ENCODE results near the gene AK5. TPM values are rescaled to one million over a fixed set of nuclear protein-coding genes. Genes with fewer than 3 reads are reported as not detected.

The AK5 gene
- total and polyA plus RNA-seq, 2 of the 13 experiments (the other 11 are each of a cell fraction or from before 2014, with no cell fraction given), result not detected

DNA sequence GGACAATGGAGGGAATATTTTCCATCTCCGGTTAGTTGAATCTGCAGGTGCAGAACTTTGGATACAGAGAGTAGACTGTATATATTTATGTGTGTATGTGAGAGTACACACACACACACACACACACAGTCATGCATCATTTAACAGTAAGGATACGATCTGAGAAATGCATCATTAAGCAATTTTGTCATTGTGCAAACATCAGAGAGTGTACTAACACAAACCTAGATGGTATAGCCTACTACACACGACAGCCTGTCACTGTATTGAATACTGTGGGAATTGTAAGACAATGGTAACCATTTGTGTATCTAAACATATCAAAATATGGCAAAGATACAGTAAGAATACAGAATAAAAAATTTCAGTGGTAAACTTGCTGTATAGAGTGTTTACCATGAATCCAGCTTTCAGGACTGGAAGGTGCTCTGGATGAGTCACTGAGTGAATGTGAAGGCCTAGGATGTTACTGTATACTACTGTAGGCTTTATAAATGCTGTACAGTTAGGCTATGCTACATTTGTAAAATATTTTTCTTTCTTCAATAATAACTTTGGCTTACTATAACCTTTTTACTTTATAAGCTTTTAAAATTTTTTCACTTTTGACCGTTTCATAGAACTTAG, 262.1 kb downstream of the AK5 start:
- intact Hi-C loops (cut with micrococcal nuclease; ENCODE audit: unreplicated experiment) (no loop called here), in situ Hi-C loops (cut with HindIII; ENCODE audit: extremely low pct_ligation_motif_present, low pct_unique_long_range_greater_than_20kb) (no loop called here)
- Histone ChIP-seq H3K4me1 (ENCODE audit: insufficient read depth, low read length) (peaks cover 16% of the 10 kb centered on the region), H4K20me1 (ENCODE audit: insufficient read depth, low read length) (no peaks in the 10 kb centered on the region), H3K36me3 (replicated peaks in 1 of 2; ENCODE audit: control insufficient read depth in 1 of 2, insufficient read depth in 2 of 2, low read length in 2 of 2) (no peaks in the 10 kb centered on the region), H3K79me2 (ENCODE audit: insufficient read depth, low read length) (no peaks in the 10 kb centered on the region), H3K27ac (ENCODE audit: extremely low read length, insufficient read depth, low read length) (no peak overlapping the region), H2AFZ (ENCODE audit: low read length) (no peak overlapping the region), H3K9ac (ENCODE audit: insufficient read depth, low read depth, low read length) (no peak overlapping the region), H3K9me3 (ENCODE audit: low read length) (no peaks in the 10 kb centered on the region), H3K4me3 (replicated peaks in 1 of 3; ENCODE audit: insufficient read depth in 1 of 3, low read depth in 2 of 3, low read length in 3 of 3) (no peak overlapping the region), H3K4me2 (ENCODE audit: low read depth, low read length) (no peak overlapping the region), H3K27me3 (ENCODE audit: control insufficient read depth in 1 of 2, insufficient read depth in 2 of 2, low read length in 2 of 2) (peaks cover 0 to 6% of the 10 kb centered on the region in 2 experiments; a peak in 2 of 5 replicates)
- no peak for TF ChIP-seq THAP8 (CRISPR knock-in tag; IDR thresholded peaks at IDR 0.05; ENCODE audit: borderline replicate concordance)
- DNase-seq (ENCODE audit: low spot score) (no peak), ATAC-seq (no peak), FAIRE-seq (no peak)
- WGBS (ENCODE audit: low lambda C conversion rate), result 24% methylated on average over 4 of the region's 4 CpGs
- no TSS peak for BruUV-seq (replicated peaks)
- ChIA-PET POLR2A (no interaction called here), CTCF (ENCODE audit: low intra/inter-chr PET ratio, low total read pairs) (no interaction called here)

GRCh38 chr1:77544845-77545244, 263.0 kb downstream of the AK5 start:
- CTCF ChIA-PET (ENCODE audit: low intra/inter-chr PET ratio, low total read pairs), result no interaction called here
- 83% methylated on average over 8 of the region's 8 CpGs for WGBS (ENCODE audit: low lambda C conversion rate)
- H3K9ac ChIP-seq (ENCODE audit: insufficient read depth, low read depth, low read length), result no peak overlapping the region
- no TSS peak for BruUV-seq (replicated peaks)
- H3K9me3 ChIP-seq (ENCODE audit: low read length), result no peaks in the 10 kb centered on the region
- no peak overlapping the region for H3K4me3 ChIP-seq (replicated peaks in 1 of 3; ENCODE audit: insufficient read depth in 1 of 3, low read depth in 2 of 3, low read length in 3 of 3)
- DNase-seq (ENCODE audit: low spot score), result no peak
- in situ Hi-C loops (cut with HindIII; ENCODE audit: extremely low pct_ligation_motif_present, low pct_unique_long_range_greater_than_20kb), result no loop called here
- H4K20me1 ChIP-seq (ENCODE audit: insufficient read depth, low read length), result no peaks in the 10 kb centered on the region
- intact Hi-C loops (cut with micrococcal nuclease; ENCODE audit: unreplicated experiment), result no loop called here
- no peak for ATAC-seq
- POLR2A ChIA-PET, result no interaction called here
- H3K27me3 ChIP-seq (ENCODE audit: control insufficient read depth in 1 of 2, insufficient read depth in 2 of 2, low read length in 2 of 2), result peaks cover 0 to 6% of the 10 kb centered on the region in 2 experiments; a peak in 2 of 5 replicates
- H3K4me2 ChIP-seq (ENCODE audit: low read depth, low read length), result no peak overlapping the region
- H3K27ac ChIP-seq (ENCODE audit: extremely low read length, insufficient read depth, low read length), result no peak overlapping the region
- no peak for FAIRE-seq
- H3K79me2 ChIP-seq (ENCODE audit: insufficient read depth, low read length), result no peaks in the 10 kb centered on the region
- H3K36me3 ChIP-seq (replicated peaks in 1 of 2; ENCODE audit: control insufficient read depth in 1 of 2, insufficient read depth in 2 of 2, low read length in 2 of 2), result no peaks in the 10 kb centered on the region
- H3K4me1 ChIP-seq (ENCODE audit: insufficient read depth, low read length), result peaks cover 7% of the 10 kb centered on the region
- H2AFZ ChIP-seq (ENCODE audit: low read length), result no peak overlapping the region
- TF ChIP-seq, protein P1, sequence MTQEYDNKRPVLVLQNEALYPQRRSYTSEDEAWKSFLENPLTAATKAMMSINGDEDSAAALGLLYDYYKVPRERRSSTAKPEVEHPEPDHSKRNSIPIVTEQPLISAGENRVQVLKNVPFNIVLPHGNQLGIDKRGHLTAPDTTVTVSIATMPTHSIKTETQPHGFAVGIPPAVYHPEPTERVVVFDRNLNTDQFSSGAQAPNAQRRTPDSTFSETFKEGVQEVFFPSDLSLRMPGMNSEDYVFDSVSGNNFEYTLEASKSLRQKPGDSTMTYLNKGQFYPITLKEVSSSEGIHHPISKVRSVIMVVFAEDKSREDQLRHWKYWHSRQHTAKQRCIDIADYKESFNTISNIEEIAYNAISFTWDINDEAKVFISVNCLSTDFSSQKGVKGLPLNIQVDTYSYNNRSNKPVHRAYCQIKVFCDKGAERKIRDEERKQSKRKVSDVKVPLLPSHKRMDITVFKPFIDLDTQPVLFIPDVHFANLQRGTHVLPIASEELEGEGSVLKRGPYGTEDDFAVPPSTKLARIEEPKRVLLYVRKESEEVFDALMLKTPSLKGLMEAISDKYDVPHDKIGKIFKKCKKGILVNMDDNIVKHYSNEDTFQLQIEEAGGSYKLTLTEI (CRISPR knock-in tag; conservative IDR thresholded peaks at IDR 0.05), result no peak
- no peak for TF ChIP-seq ZFP36L2 (CRISPR knock-in tag; IDR thresholded peaks at IDR 0.05)
- no peak for TF ChIP-seq ZFP37 (CRISPR knock-in tag; IDR thresholded peaks at IDR 0.05; ENCODE audit: borderline replicate concordance)
- no peak for TF ChIP-seq ZNF839 (CRISPR knock-in tag; IDR thresholded peaks at IDR 0.05; ENCODE audit: borderline replicate concordance)
- TF ChIP-seq HIVEP1 (CRISPR knock-in tag; IDR thresholded peaks at IDR 0.05), result no peak
- no peak for TF ChIP-seq CCDC6 (CRISPR knock-in tag; IDR thresholded peaks at IDR 0.05)
- TF ChIP-seq ZNF510 (CRISPR knock-in tag; IDR thresholded peaks at IDR 0.05; ENCODE audit: low read depth), result no peak
- no peak for TF ChIP-seq RARG (CRISPR knock-in tag; IDR thresholded peaks at IDR 0.05; ENCODE audit: low read depth)
- TF ChIP-seq, protein P2, sequence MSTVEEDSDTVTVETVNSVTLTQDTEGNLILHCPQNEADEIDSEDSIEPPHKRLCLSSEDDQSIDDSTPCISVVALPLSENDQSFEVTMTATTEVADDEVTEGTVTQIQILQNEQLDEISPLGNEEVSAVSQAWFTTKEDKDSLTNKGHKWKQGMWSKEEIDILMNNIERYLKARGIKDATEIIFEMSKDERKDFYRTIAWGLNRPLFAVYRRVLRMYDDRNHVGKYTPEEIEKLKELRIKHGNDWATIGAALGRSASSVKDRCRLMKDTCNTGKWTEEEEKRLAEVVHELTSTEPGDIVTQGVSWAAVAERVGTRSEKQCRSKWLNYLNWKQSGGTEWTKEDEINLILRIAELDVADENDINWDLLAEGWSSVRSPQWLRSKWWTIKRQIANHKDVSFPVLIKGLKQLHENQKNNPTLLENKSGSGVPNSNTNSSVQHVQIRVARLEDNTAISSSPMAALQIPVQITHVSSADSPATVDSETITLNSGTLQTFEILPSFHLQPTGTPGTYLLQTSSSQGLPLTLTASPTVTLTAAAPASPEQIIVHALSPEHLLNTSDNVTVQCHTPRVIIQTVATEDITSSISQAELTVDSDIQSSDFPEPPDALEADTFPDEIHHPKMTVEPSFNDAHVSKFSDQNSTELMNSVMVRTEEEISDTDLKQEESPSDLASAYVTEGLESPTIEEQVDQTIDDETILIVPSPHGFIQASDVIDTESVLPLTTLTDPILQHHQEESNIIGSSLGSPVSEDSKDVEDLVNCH (CRISPR knock-in tag; IDR thresholded peaks at IDR 0.05), result no peak
- no peak for TF ChIP-seq BRD4 (CRISPR knock-in tag; IDR thresholded peaks at IDR 0.05)
- no peak for TF ChIP-seq WIZ (CRISPR knock-in tag; IDR thresholded peaks at IDR 0.05)
